Measurements from ENCODE around the gene MLST8. TPM values are rescaled to one million over a fixed set of nuclear protein-coding genes. Genes with fewer than 3 reads are reported as not detected.

Gene MLST8
- total RNA-seq, 2 experiments from 2014 or later, result 22.9 to 26.4 TPM

- TF ChIP-seq CTCF (IDR thresholded peaks at IDR 0.05), result no peak
- ATAC-seq (ENCODE audit: poor library complexity), result no peak
- no peak overlapping the region for H3K4me3 ChIP-seq (ENCODE audit: low read length)
- ChIA-PET CTCF (no interaction called here), POLR2A (no interaction called here)
- H3K36me3 Mint-ChIP-seq (ENCODE audit: low read depth), result no peaks in the 10 kb centered on the region
- no peak overlapping the region for H3K27ac ChIP-seq (ENCODE audit: low read depth in 1 of 2, low read length in 2 of 2)
- H3K9me3 Mint-ChIP-seq, result no peaks in the 10 kb centered on the region
- no peak for DNase-seq
- peaks cover 10% of the 10 kb centered on the region for H3K4me1 Mint-ChIP-seq (ENCODE audit: low read depth)
- H3K27ac Mint-ChIP-seq, result no peak overlapping the region
- peak overlapping the region; percentile 60 for H3K4me3 Mint-ChIP-seq
- peaks cover 20% of the 10 kb centered on the region for H3K4me1 ChIP-seq (ENCODE audit: insufficient read depth, low read length)
- H3K36me3 ChIP-seq (ENCODE audit: insufficient read depth, low read length), result no peaks in the 10 kb centered on the region
- H3K27me3 ChIP-seq (ENCODE audit: control insufficient read depth in 1 of 2, insufficient read depth in 2 of 2, low read length in 2 of 2), result peaks cover 31% of the 10 kb centered on the region in 2 experiments
- intact Hi-C loops (cut with DNase I, micrococcal nuclease), result loop anchor here in 1 of 2 experiments (5.0 to 10.0 kb wide), 3 partner anchors 137 to 289 kb away; partner anchors contain the start of gene CCNF
- H3K27me3 Mint-ChIP-seq, result peaks cover 27% of the 10 kb centered on the region
- H3K9me3 ChIP-seq (ENCODE audit: control insufficient read depth in 1 of 2, insufficient read depth in 1 of 2, low read length in 2 of 2), result peaks cover 0 to 16% of the 10 kb centered on the region in 2 experiments
These were observed 7.0 kb upstream of the MLST8 start for GRCh38 chr16:2198283-2198682.

- ChIA-PET CTCF (no interaction called here), POLR2A (no interaction called here)
- no peaks in the 10 kb centered on the region for H3K36me3 Mint-ChIP-seq (ENCODE audit: low read depth)
- DNase-seq (no peak), ATAC-seq (ENCODE audit: poor library complexity) (no peak)
- Histone ChIP-seq H3K9me3 (ENCODE audit: control insufficient read depth in 1 of 2, insufficient read depth in 1 of 2, low read length in 2 of 2) (peaks cover 0 to 14% of the 10 kb centered on the region in 2 experiments), H3K36me3 (ENCODE audit: insufficient read depth, low read length) (no peaks in the 10 kb centered on the region), H3K4me1 (ENCODE audit: insufficient read depth, low read length) (peaks cover 20% of the 10 kb centered on the region), H3K4me3 (ENCODE audit: low read length) (no peak overlapping the region), H3K27ac (ENCODE audit: low read depth in 1 of 2, low read length in 2 of 2) (no peak overlapping the region), H3K27me3 (ENCODE audit: control insufficient read depth in 1 of 2, insufficient read depth in 2 of 2, low read length in 2 of 2) (peaks cover 31% of the 10 kb centered on the region in 2 experiments)
- intact Hi-C loops (cut with DNase I, micrococcal nuclease), result loop anchor here in 1 of 2 experiments (5.0 to 10.0 kb wide), 3 partner anchors 136 to 288 kb away; partner anchors contain the start of gene CCNF
- no peak overlapping the region for H3K27ac Mint-ChIP-seq
- H3K27me3 Mint-ChIP-seq, result peaks cover 27% of the 10 kb centered on the region
- H3K4me3 Mint-ChIP-seq, result no peak overlapping the region
- peaks cover 10% of the 10 kb centered on the region for H3K4me1 Mint-ChIP-seq (ENCODE audit: low read depth)
- TF ChIP-seq CTCF (IDR thresholded peaks at IDR 0.05), result no peak
- no peaks in the 10 kb centered on the region for H3K9me3 Mint-ChIP-seq
These were observed 6.2 kb upstream of the MLST8 start for GRCh38 chr16:2199095-2199494.

GRCh38 chr16:2199621-2200139, 5.6 kb upstream of the MLST8 start:
- no peak overlapping the region for H3K27ac ChIP-seq (ENCODE audit: low read depth in 1 of 2, low read length in 2 of 2)
- Mint-ChIP-seq H3K27ac (no peak overlapping the region), H3K9me3 (no peaks in the 10 kb centered on the region), H3K4me3 (no peak overlapping the region), H3K36me3 (ENCODE audit: low read depth) (no peaks in the 10 kb centered on the region), H3K27me3 (peaks cover 25% of the 10 kb centered on the region), H3K4me1 (ENCODE audit: low read depth) (peaks cover 14% of the 10 kb centered on the region)
- H3K27me3 ChIP-seq (ENCODE audit: control insufficient read depth in 1 of 2, insufficient read depth in 2 of 2, low read length in 2 of 2), result peaks cover 28 to 30% of the 10 kb centered on the region in 2 experiments
- no peak overlapping the region for H3K4me3 ChIP-seq (ENCODE audit: low read length)
- no peak for DNase-seq
- TF ChIP-seq CTCF (IDR thresholded peaks at IDR 0.05), result no peak
- CTCF ChIA-PET, result no interaction called here
- POLR2A ChIA-PET, result no interaction called here
- peaks cover 0 to 9% of the 10 kb centered on the region in 2 experiments for H3K9me3 ChIP-seq (ENCODE audit: control insufficient read depth in 1 of 2, insufficient read depth in 1 of 2, low read length in 2 of 2)
- H3K36me3 ChIP-seq (ENCODE audit: insufficient read depth, low read length), result no peaks in the 10 kb centered on the region
- no peak for ATAC-seq (ENCODE audit: poor library complexity)
- intact Hi-C loops (cut with DNase I, micrococcal nuclease), result loop anchor here in 1 of 2 experiments (5.0 to 10.0 kb wide), 3 partner anchors 135 to 288 kb away; partner anchors contain the start of gene CCNF
- peaks cover 21% of the 10 kb centered on the region for H3K4me1 ChIP-seq (ENCODE audit: insufficient read depth, low read length)
